Adrenal gland (tissue), 5 donors: Measurements from ENCODE around the gene TMA7.

ENCODE experiments used
- CTCF ChIP-seq, 6 experiments: fragments of 450-650 bp in 4 of 6; fragments of 200-600 bp in 2 of 6; sonication (generic) in 1 of 6; IDR thresholded peaks; 1 replicate in 5 of 6; 2 replicates in 1 of 6; pipeline versions ENCODE4 v1.5.1 to v1.8.0; 2016 to 2021; ENCODE audit warnings: antibody characterized with exemption in 6 of 6, mild to moderate bottlenecking in 2 of 6, moderate library complexity in 1 of 6
- POLR2A ChIP-seq, 2 donors: fragments of 450-650 bp; IDR thresholded peaks; one replicate each; pipeline ENCODE4 v1.6.1; 2017; ENCODE audit warnings: antibody characterized with exemption in 2 of 2, mild to moderate bottlenecking in 2 of 2, moderate library complexity in 1 of 2
- donor health status: DM: no; HTN: no; CAD: no.

DNA sequence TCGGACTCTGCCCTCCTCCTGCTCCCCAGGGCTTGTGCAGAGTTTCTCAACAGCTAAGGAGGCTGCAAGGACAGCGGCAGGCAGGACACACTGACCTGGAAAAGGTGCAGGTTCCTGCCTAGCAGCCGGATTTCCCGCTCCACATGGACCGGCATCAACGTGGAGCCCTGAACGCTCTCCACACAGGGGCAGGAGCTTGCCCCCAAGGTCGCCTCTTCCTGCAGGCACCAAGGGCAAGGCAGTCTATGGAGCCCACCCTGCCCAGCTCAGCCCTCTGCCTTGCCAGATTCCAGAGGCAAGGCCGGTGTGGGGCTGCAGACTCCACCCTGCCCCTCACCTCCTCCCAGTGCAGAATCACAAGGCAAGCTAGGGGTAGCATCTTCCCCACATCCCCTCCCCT lies 20.9 kb upstream of the TMA7 start:
- TF ChIP-seq CTCF (IDR thresholded peaks at IDR 0.05) (no peak), POLR2A (IDR thresholded peaks at IDR 0.05) (no peak)
